GM21390 (cell line): ENCODE measurements around the gene LHX4.

Experiments
- ATAC-seq: cut with Tn5 transposase; IDR thresholded peaks from one replicate; pipeline ENCODE4 v1.9.1; 2021; ENCODE audit not compliant: unreplicated experiment

LHX4 gene

DNA sequence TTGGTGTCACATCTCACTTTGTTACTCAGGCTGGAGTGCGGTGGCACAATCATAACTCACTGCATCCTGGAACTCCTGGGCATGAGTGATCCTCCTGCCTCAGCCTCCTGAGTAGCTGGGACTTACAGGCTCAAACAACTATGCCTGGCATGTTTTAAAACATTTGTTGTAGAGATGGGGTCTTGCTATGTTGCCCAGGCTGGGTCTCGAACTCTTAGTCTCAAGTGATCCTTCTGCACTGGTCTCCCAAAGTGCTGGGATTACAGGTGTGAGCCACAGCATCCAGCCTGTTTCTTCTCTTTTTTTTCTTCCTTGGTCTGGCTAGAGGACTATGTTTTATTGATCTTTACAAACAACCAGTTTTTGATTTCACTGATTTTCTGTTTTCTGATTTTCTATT, 64.6 kb downstream of the LHX4 start:
- ATAC-seq = no peak

GRCh38 chr1:180295999-180296398, 65.9 kb downstream of the LHX4 start:
- no peak for ATAC-seq

GRCh38 chr1:180299479-180300221, 69.6 kb downstream of the LHX4 start:
- no peak for ATAC-seq

DNA sequence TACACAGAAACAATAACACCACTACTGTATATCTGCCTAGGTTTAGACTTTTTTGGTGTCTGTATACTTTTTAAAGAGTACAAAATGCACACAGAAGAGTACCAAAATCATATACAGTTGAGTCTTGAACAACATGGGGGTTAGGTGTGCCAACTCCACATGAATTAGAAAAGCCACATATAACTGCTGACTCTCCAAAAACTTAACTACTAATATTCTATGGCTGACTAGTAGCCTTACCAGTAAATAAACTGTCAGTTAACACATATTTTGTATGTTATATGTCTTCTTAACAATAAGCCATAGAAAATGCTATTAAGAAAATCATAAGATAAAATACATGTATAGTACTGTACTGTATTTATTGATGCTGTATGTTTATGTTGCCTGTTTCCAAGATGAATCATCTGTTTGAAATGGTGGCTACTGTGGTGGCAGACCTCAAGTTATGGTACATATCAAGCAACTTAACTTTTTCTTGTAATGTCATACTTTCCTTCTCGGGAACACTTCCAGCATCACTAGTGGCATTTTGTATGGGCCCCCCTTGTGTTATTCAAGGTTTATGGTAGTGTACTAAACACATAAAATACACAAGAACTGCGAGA, 71.2 kb downstream of the LHX4 start:
- no peak for ATAC-seq

- no peak for ATAC-seq
These were observed 79.3 kb downstream of the LHX4 start for GRCh38 chr1:180309338-180309737.

DNA sequence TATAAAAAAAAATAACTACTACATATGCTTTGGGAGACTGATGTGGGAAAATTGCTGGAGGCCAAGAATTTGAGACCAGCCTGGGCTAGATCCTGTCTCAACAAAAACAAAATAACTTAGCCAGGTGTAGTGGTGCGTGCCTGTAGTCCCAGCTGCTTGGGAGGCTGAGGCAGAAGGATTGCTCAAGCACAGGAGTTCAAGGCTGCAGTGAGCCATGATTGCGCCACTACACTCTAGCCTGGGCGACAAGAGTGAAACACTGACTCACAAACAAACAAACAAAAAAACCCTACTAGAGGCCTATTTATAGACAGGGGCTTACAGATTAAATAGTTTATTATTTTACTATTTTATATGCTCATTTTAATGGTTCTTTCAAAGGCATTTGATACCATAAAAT, 80.0 kb downstream of the LHX4 start:
- ATAC-seq = no peak

DNA sequence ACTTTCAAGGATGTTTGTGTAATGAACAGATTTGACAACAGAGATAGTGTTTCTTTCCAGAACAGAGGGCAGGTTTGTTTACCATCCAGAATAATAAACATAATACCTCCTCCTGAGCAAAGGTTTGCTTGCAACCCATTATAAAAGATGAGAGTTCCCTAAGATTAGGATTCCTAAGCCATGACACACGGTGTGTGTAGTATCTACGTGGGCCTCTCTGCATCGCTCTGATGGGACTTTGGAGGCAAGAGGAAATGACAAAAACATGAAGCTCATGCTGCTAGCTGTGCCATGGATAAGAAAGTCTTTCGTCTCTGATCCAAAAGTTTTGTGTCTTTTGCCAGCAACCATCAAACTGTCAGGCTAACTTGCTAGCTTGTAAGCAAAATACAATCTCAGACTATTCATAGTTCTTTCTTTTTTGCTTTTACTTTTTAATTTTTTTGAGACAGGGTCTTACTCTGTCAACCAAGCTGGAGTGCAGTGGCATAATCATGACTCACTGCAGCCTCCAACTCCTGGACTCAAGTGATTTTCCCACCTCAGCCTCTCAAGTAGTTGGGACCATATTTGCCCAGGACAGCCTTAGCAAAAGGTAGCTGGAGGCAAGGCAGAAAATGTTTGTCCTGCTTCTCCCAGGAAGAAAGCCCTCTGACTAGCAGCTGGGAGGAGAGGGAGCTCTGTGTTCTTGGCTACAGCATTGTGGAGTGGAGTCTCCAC, 81.1 kb downstream of the LHX4 start:
- no peak for ATAC-seq

- no peak for ATAC-seq
These were observed 82.9 kb downstream of the LHX4 start for GRCh38 chr1:180312926-180313325.

- no peak for ATAC-seq
These were observed 97.0 kb downstream of the LHX4 start for GRCh38 chr1:180327089-180327488.
